Activated B cell treated with CpG ODN at 0.5 μM for 24 hours (primary cell): ENCODE measurements around the gene ZEB2. TPM values are rescaled to one million over a fixed set of nuclear protein-coding genes. Genes with fewer than 3 reads are reported as not detected.

Experiments
- ATAC-seq: fragments of 200-7000 bp; cut with Tn5 transposase; one replicate; pipeline ENCODE4 v1.10.0; 2021; ENCODE audit warnings: low read depth, mild to moderate bottlenecking, moderate library complexity
- CTCF ChIA-PET: fragments of 350-600 bp; sonication (Branson Sonifier 250); formaldehyde crosslinking; loops from one replicate; lab custom pipeline; 2021; ENCODE audit warnings: antibody characterized with exemption; lab: Charles Lee
- POLR2A ChIA-PET: fragments of 350-600 bp; sonication (Branson Sonifier 250); formaldehyde crosslinking; loops from one replicate; lab custom pipeline; 2021; ENCODE audit warnings: antibody characterized with exemption; lab: Charles Lee
- DNase-seq: peaks from one replicate; pipeline ENCODE4 v3.0.0; 2022
- H3K27ac Mint-ChIP-seq: one replicate; pipeline ENCODE4 v1.8.0; 2020; ENCODE audit warnings: mixed read lengths
- H3K27me3 Mint-ChIP-seq: one replicate; pipeline ENCODE4 v1.8.0; 2021; ENCODE audit warnings: mixed read lengths
- H3K36me3 Mint-ChIP-seq: one replicate; pipeline ENCODE4 v1.8.0; 2021; ENCODE audit warnings: low read depth, mixed read lengths
- H3K4me1 Mint-ChIP-seq: one replicate; pipeline ENCODE4 v1.8.0; 2021; ENCODE audit warnings: mixed read lengths
- H3K4me3 Mint-ChIP-seq: one replicate; pipeline ENCODE4 v1.8.0; 2020; ENCODE audit warnings: mild to moderate bottlenecking, mixed read lengths
- H3K9me3 Mint-ChIP-seq: one replicate; pipeline ENCODE4 v1.8.0; 2020; ENCODE audit warnings: mixed read lengths
- CTCF ChIP-seq: fragments of 200-600 bp; IDR thresholded peaks from one replicate; pipeline ENCODE4 v1.8.0; 2022; ENCODE audit warnings: antibody characterized with exemption, mild to moderate bottlenecking
- intact Hi-C: fragments of 100-400 bp; cut with micrococcal nuclease; formaldehyde crosslinking; loops from one replicate; pipeline ENCODE4 v1.15.1; 2024
- total RNA-seq: library from RNA; stranded (reverse); gene quantifications from 2 replicates; pipeline ENCODE4 v1.2.3, GENCODE V29; 2022

Gene ZEB2
- total RNA-seq, 1 donor from 2014 or later = 200 TPM

DNA sequence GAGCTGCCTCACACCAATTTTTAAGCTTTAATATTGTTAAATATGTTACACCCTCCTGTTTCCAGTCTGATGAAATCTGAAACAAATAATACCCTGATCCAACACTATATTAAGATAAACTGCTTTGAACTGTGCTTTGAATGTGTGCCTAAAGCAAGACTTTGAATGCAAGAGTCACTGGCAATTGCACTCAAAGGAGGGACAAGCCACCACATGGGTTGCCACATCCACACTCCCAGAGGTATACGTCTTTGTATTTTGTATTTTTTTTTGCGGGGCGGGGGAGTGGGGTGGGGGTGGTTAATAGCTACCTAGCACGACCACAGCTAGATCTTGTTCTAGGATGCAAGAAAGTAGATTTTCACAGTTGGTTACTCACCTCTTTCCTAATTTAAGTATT is 1.8 kb upstream of the ZEB2 start:
- DNase-seq (no peak), ATAC-seq (no peak)
- Mint-ChIP-seq H3K4me3 (no peak overlapping the region), H3K9me3 (no peaks in the 10 kb centered on the region), H3K36me3 (peaks cover 6% of the 10 kb centered on the region), H3K4me1 (peaks cover 32% of the 10 kb centered on the region), H3K27ac (no peak overlapping the region), H3K27me3 (no peaks in the 10 kb centered on the region)
- TF ChIP-seq CTCF = no peak
- ChIA-PET POLR2A (interaction anchor here (0.6 to 4.3 kb wide), 4 partner anchors 9 to 1230 kb away, joined by 4 to 35 read pairs (median 6); no protein-coding TSS in a partner anchor), CTCF (interaction anchor here (1.6 kb wide), 1 partner anchor 40 kb away, joined by 5 read pairs; no protein-coding TSS in a partner anchor)
- intact Hi-C loops = loop anchor here (2.0 kb wide), 1 partner anchor 95 kb away; no protein-coding TSS in a partner anchor

DNA sequence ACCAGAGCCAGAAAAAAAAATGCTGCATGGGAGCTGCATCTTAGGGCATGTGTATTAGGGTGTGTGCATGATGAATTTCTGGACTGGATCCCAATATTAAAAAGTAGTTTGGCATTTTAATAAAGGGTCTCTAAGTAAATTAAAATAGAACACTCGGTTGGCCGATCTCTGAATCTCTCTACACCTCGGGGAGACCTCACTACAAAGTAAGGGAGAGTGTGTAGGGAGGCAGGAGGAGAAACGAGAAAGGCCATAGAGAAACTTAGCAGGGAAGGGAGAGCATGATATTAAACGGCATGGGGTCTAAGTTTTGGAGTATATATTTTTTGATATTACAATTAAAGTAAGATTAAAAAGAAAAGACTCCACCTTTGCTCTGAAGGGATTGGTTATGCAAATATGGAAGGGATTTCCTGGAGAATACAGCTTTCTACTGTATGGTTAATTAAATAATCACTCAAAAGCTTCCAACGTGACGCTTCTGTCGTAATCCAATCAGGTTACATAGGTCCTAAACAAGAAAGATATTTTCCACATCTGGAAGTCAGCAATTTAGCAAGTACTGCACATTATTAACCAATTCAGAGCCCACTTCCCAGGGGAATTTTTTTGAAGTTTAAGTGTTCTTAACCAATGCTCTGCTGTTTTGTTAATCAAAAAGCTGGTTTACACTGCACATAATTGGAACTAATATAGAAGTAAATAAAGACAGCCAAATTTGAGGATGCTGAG is 1.0 kb upstream of the ZEB2 start:
- Mint-ChIP-seq H3K27ac (peak overlapping the region; percentile 35), H3K36me3 (peaks cover 9% of the 10 kb centered on the region), H3K4me1 (peaks cover 32% of the 10 kb centered on the region), H3K4me3 (no peak overlapping the region), H3K27me3 (no peaks in the 10 kb centered on the region), H3K9me3 (no peaks in the 10 kb centered on the region)
- TF ChIP-seq CTCF = no peak
- POLR2A ChIA-PET = interaction anchor here (1.4 to 4.3 kb wide), 2 partner anchors 8 to 1230 kb away, joined by 4 to 35 read pairs; no protein-coding TSS in a partner anchor
- ATAC-seq = no peak
- intact Hi-C loops = loop anchor here (2.0 kb wide), 1 partner anchor 94 kb away; no protein-coding TSS in a partner anchor
- CTCF ChIA-PET = interaction anchor here (0.6 to 1.6 kb wide), 2 partner anchors 41 to 1912 kb away, joined by 4 to 5 read pairs; no protein-coding TSS in a partner anchor
- DNase-seq = no peak

DNA sequence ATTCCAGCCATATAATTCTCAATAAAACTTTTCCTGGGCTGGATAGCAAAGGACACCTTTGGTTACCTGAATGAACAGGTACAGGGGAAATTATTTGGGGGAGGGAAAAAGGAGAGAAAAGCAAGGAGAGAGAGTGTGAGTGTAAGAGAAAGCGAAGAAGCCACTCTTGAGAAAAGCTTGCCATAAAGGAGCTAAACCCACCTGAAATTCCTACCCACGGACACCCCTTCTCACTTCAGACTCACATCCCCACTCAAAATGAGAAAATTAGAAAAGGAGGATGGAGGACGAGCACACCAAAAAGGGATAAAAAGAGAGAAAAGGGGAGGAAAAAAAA is 354 bp downstream of the ZEB2 start:
- intact Hi-C loops = loop anchor here (1.0 to 5.0 kb wide), 13 partner anchors 29 to 1233 kb away; no protein-coding TSS in a partner anchor
- ATAC-seq = no peak
- H3K9me3 Mint-ChIP-seq = no peaks in the 10 kb centered on the region
- POLR2A ChIA-PET = interaction anchor here (0.5 to 4.3 kb wide), 11 partner anchors 9 to 1793 kb away, joined by 3 to 35 read pairs (median 3); no protein-coding TSS in a partner anchor
- CTCF ChIA-PET = interaction anchor here (0.7 to 1.0 kb wide), 6 partner anchors 16 to 1233 kb away, joined by 3 to 4 read pairs (median 3); no protein-coding TSS in a partner anchor
- H3K4me1 Mint-ChIP-seq = peaks cover 40% of the 10 kb centered on the region
- H3K27me3 Mint-ChIP-seq = no peaks in the 10 kb centered on the region
- H3K27ac Mint-ChIP-seq = no peak overlapping the region
- no peak for TF ChIP-seq CTCF
- H3K4me3 Mint-ChIP-seq = no peak overlapping the region
- no peak for DNase-seq
- H3K36me3 Mint-ChIP-seq = peaks cover 19% of the 10 kb centered on the region

GRCh38 chr2:144518748-144519596 is 947 bp downstream of the ZEB2 start:
- no peak for DNase-seq
- TF ChIP-seq CTCF = no peak
- peak; percentile 28 for ATAC-seq
- H3K4me1 Mint-ChIP-seq = peaks cover 45% of the 10 kb centered on the region
- no peak overlapping the region for H3K27ac Mint-ChIP-seq
- no peaks in the 10 kb centered on the region for H3K27me3 Mint-ChIP-seq
- no peaks in the 10 kb centered on the region for H3K9me3 Mint-ChIP-seq
- CTCF ChIA-PET = interaction anchor here (0.7 to 1.0 kb wide), 6 partner anchors 15 to 1234 kb away, joined by 3 to 4 read pairs (median 3); no protein-coding TSS in a partner anchor
- POLR2A ChIA-PET = interaction anchor here (0.5 to 4.3 kb wide), 20 partner anchors 8 to 1232 kb away, joined by 3 to 35 read pairs (median 3); no protein-coding TSS in a partner anchor
- intact Hi-C loops = loop anchor here (1.0 to 5.0 kb wide), 13 partner anchors 30 to 1233 kb away; no protein-coding TSS in a partner anchor
- H3K36me3 Mint-ChIP-seq = peaks cover 25% of the 10 kb centered on the region
- no peak overlapping the region for H3K4me3 Mint-ChIP-seq
